ENCODE data around the gene IL1R2. TPM values are rescaled to one million over a fixed set of nuclear protein-coding genes. Genes with fewer than 3 reads are reported as not detected.

Gene IL1R2
- polyA plus RNA-seq, 1 donor (not counting 4 experiments of a cell fraction or from before 2014, with no cell fraction given), result 57.3 TPM

- no peaks in the 10 kb centered on the region for H3K36me3 ChIP-seq (ENCODE audit: control insufficient read depth in 2 of 2, extremely low read depth in 1 of 2, insufficient read depth in 2 of 2, low read length in 2 of 2)
- H3K9ac ChIP-seq (ENCODE audit: control insufficient read depth, extremely low read depth, insufficient read depth, low read length), result no peak overlapping the region
- TF ChIP-seq, protein P1, sequence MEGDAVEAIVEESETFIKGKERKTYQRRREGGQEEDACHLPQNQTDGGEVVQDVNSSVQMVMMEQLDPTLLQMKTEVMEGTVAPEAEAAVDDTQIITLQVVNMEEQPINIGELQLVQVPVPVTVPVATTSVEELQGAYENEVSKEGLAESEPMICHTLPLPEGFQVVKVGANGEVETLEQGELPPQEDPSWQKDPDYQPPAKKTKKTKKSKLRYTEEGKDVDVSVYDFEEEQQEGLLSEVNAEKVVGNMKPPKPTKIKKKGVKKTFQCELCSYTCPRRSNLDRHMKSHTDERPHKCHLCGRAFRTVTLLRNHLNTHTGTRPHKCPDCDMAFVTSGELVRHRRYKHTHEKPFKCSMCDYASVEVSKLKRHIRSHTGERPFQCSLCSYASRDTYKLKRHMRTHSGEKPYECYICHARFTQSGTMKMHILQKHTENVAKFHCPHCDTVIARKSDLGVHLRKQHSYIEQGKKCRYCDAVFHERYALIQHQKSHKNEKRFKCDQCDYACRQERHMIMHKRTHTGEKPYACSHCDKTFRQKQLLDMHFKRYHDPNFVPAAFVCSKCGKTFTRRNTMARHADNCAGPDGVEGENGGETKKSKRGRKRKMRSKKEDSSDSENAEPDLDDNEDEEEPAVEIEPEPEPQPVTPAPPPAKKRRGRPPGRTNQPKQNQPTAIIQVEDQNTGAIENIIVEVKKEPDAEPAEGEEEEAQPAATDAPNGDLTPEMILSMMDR (optimal IDR thresholded peaks at IDR 0.05 in 1 of 3, IDR thresholded peaks at IDR 0.05 in 1 of 3, conservative IDR thresholded peaks at IDR 0.05 in 1 of 3; ENCODE audit: extremely low read depth in 1 of 3, insufficient read depth in 2 of 3, low read length in 3 of 3), result no peak
- TF ChIP-seq EZH2 (IDR thresholded peaks at IDR 0.05; ENCODE audit: low read length), result no peak
- H3K27ac ChIP-seq (ENCODE audit: control insufficient read depth, insufficient read depth, low read length), result no peak overlapping the region
- FAIRE-seq (no peak), DNase-seq (ENCODE audit: low read depth, low spot score) (no peak)
- H3K79me2 ChIP-seq (ENCODE audit: control insufficient read depth, insufficient read depth, low read length), result no peaks in the 10 kb centered on the region
- peak overlapping the region in 1 of 3 experiments; percentile 8 for H3K4me3 ChIP-seq (ENCODE audit: control insufficient read depth in 2 of 3, extremely low read depth in 1 of 3, insufficient read depth in 2 of 3, low read depth in 1 of 3, low read length in 3 of 3)
- dilution Hi-C loops (cut with MboI; ENCODE audit: extremely low pct_ligation_motif_present, low sequenced_read_pairs), result no loop called here
- H3K27me3 ChIP-seq (ENCODE audit: control insufficient read depth, extremely low read depth, insufficient read depth, low read length), result no peaks in the 10 kb centered on the region
- H3K4me1 ChIP-seq (ENCODE audit: control insufficient read depth, extremely low read depth, insufficient read depth, low read length), result peaks cover 39% of the 10 kb centered on the region
- no peaks in the 10 kb centered on the region for H4K20me1 ChIP-seq (ENCODE audit: control insufficient read depth, extremely low read depth, insufficient read depth, low read length)
- H2AFZ ChIP-seq (ENCODE audit: control insufficient read depth, low read length), result no peak overlapping the region
- peak overlapping the region; percentile 25 for H3K4me2 ChIP-seq (ENCODE audit: control insufficient read depth, extremely low read depth, insufficient read depth, low read depth, low read length)
- H3K9me1 ChIP-seq (ENCODE audit: control insufficient read depth, extremely low read depth, insufficient read depth, low read length), result no peaks in the 10 kb centered on the region
- no peaks in the 10 kb centered on the region for H3K9me3 ChIP-seq (ENCODE audit: control insufficient read depth, low read depth, low read length)
Observed at GRCh38 chr2:101993772-101994171, 2.0 kb downstream of the IL1R2 start.

GRCh38 chr2:101995019-101995418 lies 3.3 kb downstream of the IL1R2 start:
- dilution Hi-C loops (cut with MboI; ENCODE audit: extremely low pct_ligation_motif_present, low sequenced_read_pairs), result no loop called here
- Histone ChIP-seq H3K4me2 (ENCODE audit: control insufficient read depth, extremely low read depth, insufficient read depth, low read depth, low read length) (no peak overlapping the region), H3K27ac (ENCODE audit: control insufficient read depth, insufficient read depth, low read length) (no peak overlapping the region), H3K4me3 (ENCODE audit: control insufficient read depth in 2 of 3, extremely low read depth in 1 of 3, insufficient read depth in 2 of 3, low read depth in 1 of 3, low read length in 3 of 3) (no peak overlapping the region), H3K27me3 (ENCODE audit: control insufficient read depth, extremely low read depth, insufficient read depth, low read length) (no peaks in the 10 kb centered on the region), H3K36me3 (ENCODE audit: control insufficient read depth in 2 of 2, extremely low read depth in 1 of 2, insufficient read depth in 2 of 2, low read length in 2 of 2) (no peaks in the 10 kb centered on the region), H4K20me1 (ENCODE audit: control insufficient read depth, extremely low read depth, insufficient read depth, low read length) (no peaks in the 10 kb centered on the region), H3K9me1 (ENCODE audit: control insufficient read depth, extremely low read depth, insufficient read depth, low read length) (no peaks in the 10 kb centered on the region), H3K79me2 (ENCODE audit: control insufficient read depth, insufficient read depth, low read length) (no peaks in the 10 kb centered on the region), H3K9ac (ENCODE audit: control insufficient read depth, extremely low read depth, insufficient read depth, low read length) (no peak overlapping the region), H3K9me3 (ENCODE audit: control insufficient read depth, low read depth, low read length) (no peaks in the 10 kb centered on the region), H3K4me1 (ENCODE audit: control insufficient read depth, extremely low read depth, insufficient read depth, low read length) (peaks cover 51% of the 10 kb centered on the region), H2AFZ (ENCODE audit: control insufficient read depth, low read length) (peak overlapping the region; percentile 45)
- TF ChIP-seq, protein P1 (optimal IDR thresholded peaks at IDR 0.05 in 1 of 3, IDR thresholded peaks at IDR 0.05 in 1 of 3, conservative IDR thresholded peaks at IDR 0.05 in 1 of 3; ENCODE audit: extremely low read depth in 1 of 3, insufficient read depth in 2 of 3, low read length in 3 of 3), result no peak
- no peak for TF ChIP-seq EZH2 (IDR thresholded peaks at IDR 0.05; ENCODE audit: low read length)
- DNase-seq (ENCODE audit: low read depth, low spot score) (no peak), FAIRE-seq (no peak)

Data from keratinocyte (primary cell).